Measurements from ENCODE around the gene ANKRD23.

ANKRD23 gene

GRCh38 chr2:96789245-96789617 lies 54.6 kb downstream of the ANKRD23 start:
- H3K4me3 ChIP-seq (ENCODE audit: low read depth, low read length): no peak overlapping the region
- no peak for DNase-seq (ENCODE audit: low read depth)
- TF ChIP-seq MYC (IDR thresholded peaks at IDR 0.05; ENCODE audit: low read depth, low read length) (no peak), CTCF (IDR thresholded peaks at IDR 0.05; ENCODE audit: low read depth, low read length) (no peak), MAX (IDR thresholded peaks at IDR 0.05; ENCODE audit: low read depth, low read length) (no peak), POLR2A (IDR thresholded peaks at IDR 0.05; ENCODE audit: extremely low read depth, insufficient read length) (no peak)

GRCh38 chr2:96788442-96789244 lies 55.2 kb downstream of the ANKRD23 start:
- H3K4me3 ChIP-seq (ENCODE audit: low read depth, low read length): no peak overlapping the region
- DNase-seq (ENCODE audit: low read depth): no peak
- TF ChIP-seq MYC (IDR thresholded peaks at IDR 0.05; ENCODE audit: low read depth, low read length) (no peak), POLR2A (IDR thresholded peaks at IDR 0.05; ENCODE audit: extremely low read depth, insufficient read length) (no peak), MAX (IDR thresholded peaks at IDR 0.05; ENCODE audit: low read depth, low read length) (no peak), CTCF (IDR thresholded peaks at IDR 0.05; ENCODE audit: low read depth, low read length) (no peak)
